ENCODE results near the gene ARL3. TPM values are rescaled to one million over a fixed set of nuclear protein-coding genes. Genes with fewer than 3 reads are reported as not detected.
A peak's percentile ranks its signal among the peaks of the same experiment; 100 is the strongest.

Gene ARL3
- total RNA-seq, 1 donor from 2014 or later: 9.5 TPM

GRCh38 chr10:102665904-102666509 lies 48.2 kb downstream of the ARL3 start:
- TF ChIP-seq CTCF (conservative IDR thresholded peaks at IDR 0.05; ENCODE audit: low read depth, low read length): no peak
- H3K4me3 ChIP-seq (ENCODE audit: low read depth, low read length): peak overlapping the region; percentile 16
- peak; percentile 78 for DNase-seq (ENCODE audit: low read depth)

GRCh38 chr10:102661658-102662028 lies 52.6 kb downstream of the ARL3 start:
- no peak for TF ChIP-seq CTCF (conservative IDR thresholded peaks at IDR 0.05; ENCODE audit: low read depth, low read length)
- DNase-seq (ENCODE audit: low read depth): no peak
- no peak overlapping the region for H3K4me3 ChIP-seq (ENCODE audit: low read depth, low read length)

GRCh38 chr10:102660888-102661657 lies 53.1 kb downstream of the ARL3 start:
- H3K4me3 ChIP-seq (ENCODE audit: low read depth, low read length): no peak overlapping the region
- no peak for TF ChIP-seq CTCF (conservative IDR thresholded peaks at IDR 0.05; ENCODE audit: low read depth, low read length)
- no peak for DNase-seq (ENCODE audit: low read depth)

DNA sequence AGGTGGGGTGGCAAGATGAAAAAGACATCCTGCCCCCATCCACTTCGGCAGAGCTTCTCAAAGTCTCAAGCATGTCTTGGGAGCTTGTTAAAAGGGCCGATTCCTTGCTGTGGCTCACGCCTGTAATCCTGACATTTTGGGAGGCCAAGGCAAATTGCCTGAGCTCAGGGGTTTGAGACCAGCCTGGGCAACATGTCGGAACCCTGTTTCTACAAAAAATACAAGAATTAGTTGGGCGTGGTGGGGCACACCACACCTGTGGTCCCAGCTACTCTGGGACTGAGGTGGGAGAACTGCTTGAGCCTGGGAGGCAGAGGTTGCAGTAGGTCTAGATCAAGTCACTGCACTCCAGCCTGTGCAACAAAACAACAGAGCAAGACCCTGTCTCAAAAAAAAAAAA lies 55.4 kb downstream of the ARL3 start:
- no peak for TF ChIP-seq CTCF (conservative IDR thresholded peaks at IDR 0.05; ENCODE audit: low read depth, low read length)
- no peak for DNase-seq (ENCODE audit: low read depth)

GRCh38 chr10:102657984-102658724 lies 56.0 kb downstream of the ARL3 start:
- DNase-seq (ENCODE audit: low read depth): no peak
- TF ChIP-seq CTCF (conservative IDR thresholded peaks at IDR 0.05; ENCODE audit: low read depth, low read length): no peak
- no peak overlapping the region for H3K4me3 ChIP-seq (ENCODE audit: low read depth, low read length)

More for the DNA sequence above, 55.4 kb downstream of the ARL3 start:
- H3K4me3 ChIP-seq (ENCODE audit: low read depth, low read length): no peak overlapping the region

- DNase-seq (ENCODE audit: low read depth): no peak
- H3K4me3 ChIP-seq (ENCODE audit: low read depth, low read length): no peak overlapping the region
- no peak for TF ChIP-seq CTCF (conservative IDR thresholded peaks at IDR 0.05; ENCODE audit: low read depth, low read length)
These were observed 56.7 kb downstream of the ARL3 start for GRCh38 chr10:102657451-102657850.
